ENCODE data around the gene HIC1. TPM values are rescaled to one million over a fixed set of nuclear protein-coding genes. Genes with fewer than 3 reads are reported as not detected.

Gene HIC1
- total RNA-seq, 4 donors from 2014 or later: 2.1 to 14.1 (median 5.9) TPM

DNA sequence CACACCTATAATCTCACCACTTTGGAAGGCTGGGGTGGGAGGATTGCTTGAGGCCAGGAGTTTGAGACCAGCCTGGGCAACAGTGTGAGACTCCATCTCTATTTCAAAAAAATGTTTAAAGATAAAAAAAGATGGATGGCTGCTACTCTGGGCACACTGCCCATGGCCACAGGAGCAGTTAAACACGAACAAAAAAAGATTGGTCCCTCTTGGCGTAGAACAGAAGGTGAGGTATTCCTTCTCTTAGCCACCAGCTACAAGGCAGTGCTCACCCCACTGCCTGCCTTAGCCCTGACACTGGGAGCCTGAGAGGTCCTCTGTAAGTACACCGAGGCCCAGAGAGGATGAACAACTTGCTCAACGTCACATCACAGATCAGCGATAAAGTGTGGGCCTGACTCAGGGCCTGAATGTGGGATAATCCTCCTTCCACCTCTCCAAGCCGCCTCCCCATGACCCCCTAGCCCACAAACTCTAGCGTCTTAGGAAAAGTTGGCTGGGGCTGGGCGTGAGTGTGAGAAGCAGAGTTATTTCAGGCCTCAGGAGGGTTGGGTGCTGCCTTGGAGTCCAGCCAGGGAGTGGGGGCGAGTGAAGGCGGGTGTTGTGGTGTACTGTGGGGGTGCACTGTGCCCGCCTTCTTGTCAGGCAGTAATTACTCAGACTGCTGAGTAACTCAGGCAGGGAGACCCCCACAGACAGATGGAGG is 27.2 kb upstream of the HIC1 start:
- no peak overlapping the region for H3K4me3 ChIP-seq
- 67 to 72% methylated on average over 3 of the region's 11 CpGs for WGBS, 2 donors
- no peaks in the 10 kb centered on the region for H3K36me3 ChIP-seq
- no peaks in the 10 kb centered on the region for H3K9me3 ChIP-seq
- peaks cover 29 to 69% (median 34%) of the 10 kb centered on the region in 3 donors for H3K4me1 ChIP-seq
- DNase-seq: no peak
- TF ChIP-seq CTCF (IDR thresholded peaks at IDR 0.05): no peak
- intact Hi-C loops (cut with DNase I): loop anchor here (5.0 kb wide), 1 partner anchor 120 kb away; no protein-coding TSS in a partner anchor
- H3K27ac ChIP-seq: no peak overlapping the region
- H3K27me3 ChIP-seq: peaks cover 0 to 64% (median 0%) of the 10 kb centered on the region in 4 donors

DNA sequence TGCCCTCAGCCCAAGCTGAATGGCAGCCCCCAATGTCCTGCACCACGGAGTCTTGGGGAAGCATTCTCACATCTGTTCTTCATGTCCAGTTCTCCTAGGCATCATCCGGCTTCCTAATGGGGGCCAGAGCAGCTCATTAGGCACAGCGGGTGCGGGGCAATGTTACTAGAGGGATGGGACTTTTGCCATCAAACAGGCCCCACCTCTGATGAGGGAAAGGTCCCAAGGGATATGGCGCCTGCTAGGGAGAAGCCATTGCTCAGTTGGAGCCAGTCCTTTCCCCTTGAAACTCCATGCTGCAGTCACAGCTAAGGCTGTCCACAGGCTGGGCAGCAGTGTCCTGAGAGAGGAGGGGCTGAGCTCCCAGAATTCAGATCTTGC is 26.7 kb upstream of the HIC1 start:
- peaks cover 29 to 66% (median 34%) of the 10 kb centered on the region in 3 donors for H3K4me1 ChIP-seq
- peaks cover 0 to 59% (median 0%) of the 10 kb centered on the region in 4 donors for H3K27me3 ChIP-seq
- H3K9me3 ChIP-seq: no peaks in the 10 kb centered on the region
- intact Hi-C loops (cut with DNase I): loop anchor here (5.0 kb wide), 1 partner anchor 121 kb away; no protein-coding TSS in a partner anchor
- TF ChIP-seq CTCF (IDR thresholded peaks at IDR 0.05) (no peak), POLR2A (IDR thresholded peaks at IDR 0.05) (no peak)
- no peak overlapping the region for H3K27ac ChIP-seq
- 82 to 88% methylated on average over 1 to 3 of the region's 5 CpGs for WGBS, 2 donors
- no peak overlapping the region for H3K4me3 ChIP-seq
- no peak for DNase-seq
- H3K36me3 ChIP-seq: peaks cover 0 to under 1% (median 0%) of the 10 kb centered on the region in 3 donors

- peaks cover 4 to 6% (median 4%) of the 10 kb centered on the region in 3 donors for H3K36me3 ChIP-seq
- TF ChIP-seq CTCF (IDR thresholded peaks at IDR 0.05) (no peak), POLR2A (IDR thresholded peaks at IDR 0.05) (no peak)
- H3K27ac ChIP-seq: no peak overlapping the region
- H3K27me3 ChIP-seq: peaks cover 0 to 53% (median 0%) of the 10 kb centered on the region in 4 donors
- WGBS, 2 donors: 48% methylated on average over 3 of the region's 6 CpGs; no CpG with 5 or more reads in 1 of the 2 donors
- no peak for DNase-seq
- H3K9me3 ChIP-seq: no peaks in the 10 kb centered on the region
- no peak overlapping the region for H3K4me3 ChIP-seq
- intact Hi-C loops (cut with DNase I): loop anchor here (5.0 kb wide), 1 partner anchor 121 kb away; no protein-coding TSS in a partner anchor
- H3K4me1 ChIP-seq: peaks cover 29 to 61% (median 34%) of the 10 kb centered on the region in 3 donors
These were observed 26.2 kb upstream of the HIC1 start for GRCh38 chr17:2028737-2029136.

DNA sequence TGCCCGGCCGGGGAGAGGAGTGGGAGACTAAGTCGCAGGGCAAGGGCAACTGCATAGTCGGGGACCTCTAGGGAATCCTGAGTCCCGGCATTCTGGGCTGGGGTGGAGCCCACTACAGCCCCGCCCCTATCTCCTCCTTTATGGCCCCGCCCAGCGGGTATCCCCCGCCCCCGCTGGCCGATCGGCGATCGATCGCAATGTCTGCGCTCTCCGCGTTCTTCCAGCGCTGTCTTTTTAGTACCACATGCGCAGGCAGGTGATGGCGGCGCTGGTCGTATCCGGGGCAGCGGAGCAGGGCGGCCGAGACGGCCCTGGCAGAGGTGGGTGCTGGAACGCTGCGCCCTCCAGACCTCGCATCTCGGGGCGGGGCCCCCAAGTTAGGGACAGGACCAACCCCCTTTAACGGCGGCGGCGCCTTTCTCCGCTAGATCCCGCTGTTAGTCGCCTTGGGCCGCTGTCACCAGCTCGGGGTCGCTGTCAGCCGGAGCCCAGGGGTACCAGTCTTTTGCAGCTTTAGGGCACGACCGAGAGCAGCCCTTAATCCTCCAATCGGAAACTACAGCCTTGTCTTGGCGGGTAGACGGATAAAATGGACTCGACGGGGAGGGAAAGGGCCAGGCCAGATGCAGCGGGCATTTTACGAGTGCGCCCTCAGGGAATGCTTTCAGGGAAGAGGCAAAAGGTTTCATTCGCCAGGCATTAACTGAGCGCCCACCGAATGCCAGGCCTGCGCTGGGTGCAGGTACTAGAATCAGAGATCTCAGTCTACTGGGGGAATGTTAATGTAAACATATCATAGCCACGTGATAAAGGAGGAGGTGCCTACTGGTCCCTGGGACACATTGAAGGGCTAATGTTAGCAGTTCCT is 24.8 kb upstream of the HIC1 start, which contains the start of gene DPH1:
Gene DPH1 (plus strand): TSS at position 243 of the 868 bp plus-strand sequence. CDS start 17 bp downstream, at position 260.
- Histone ChIP-seq H3K27me3 (peaks cover 0 to 39% (median 0%) of the 10 kb centered on the region in 4 donors), H3K9me3 (no peaks in the 10 kb centered on the region), H3K36me3 (peaks cover 5 to 16% (median 6%) of the 10 kb centered on the region in 3 donors), H3K4me1 (peaks cover 16 to 47% (median 24%) of the 10 kb centered on the region in 3 donors), H3K27ac (peak within 1 kb of the TSS; percentile 67 to 85 (median 78)), H3K4me3 (peak within 1 kb of the TSS; percentile 81 to 97 (median 90))
- intact Hi-C loops (cut with DNase I): loop anchor here (5.0 kb wide), 1 partner anchor 123 kb away; no protein-coding TSS in a partner anchor
- TF ChIP-seq CTCF (IDR thresholded peaks at IDR 0.05) (peak in 3 of 6 experiments; percentile 3 to 48 (median 32)), POLR2A (IDR thresholded peaks at IDR 0.05) (peak in 2 of 4 donors; percentile 39 to 41)
- peak; percentile 46 for DNase-seq
- 0 to 5% methylated on average over 4 to 17 of the region's 59 CpGs for WGBS, 2 donors
